Stomach (tissue), 9 donors: ENCODE data around the gene TNRC6A. TPM values are rescaled to one million over a fixed set of nuclear protein-coding genes. Genes with fewer than 3 reads are reported as not detected.

Experiments used
- DNase-seq, 2 donors: peaks; one replicate each; pipeline versions ENCODE4 v3.0.0 to v3.0.0-alpha.2; 2013 to 2019
- H3K27ac ChIP-seq, 5 donors: fragments of 200-600 bp in 4 of 5; sonication (generic) in 4 of 5; one replicate each; pipeline ENCODE4 v1.5.1; 2013 to 2019; ENCODE audit warnings: mild to moderate bottlenecking in 1 of 5, moderate library complexity in 1 of 5
- H3K27me3 ChIP-seq, 3 donors: fragments of 200-600 bp; sonication (generic); one replicate each; pipeline ENCODE4 v1.5.1; 2017 to 2019; ENCODE audit warnings: mixed run types in 1 of 3
- H3K36me3 ChIP-seq, 4 donors: fragments of 200-600 bp; sonication (generic); 1 replicate in 3 of 4; 2 replicates in 1 of 4; pipeline ENCODE4 v1.5.1; 2016 to 2019
- H3K4me1 ChIP-seq, 4 donors: fragments of 200-600 bp; sonication (generic); one replicate each; pipeline ENCODE4 v1.5.1; 2016 to 2019
- H3K4me3 ChIP-seq, 4 donors: fragments of 200-600 bp; sonication (generic) in 3 of 4; one replicate each; pipeline ENCODE4 v1.5.1; 2016 to 2019; ENCODE audit warnings: mild to moderate bottlenecking in 1 of 4
- H3K9me3 ChIP-seq, 4 donors: fragments of 200-600 bp; sonication (generic); one replicate each; pipeline ENCODE4 v1.5.1; 2016 to 2019
- CTCF ChIP-seq, 7 experiments: fragments of 450-650 bp in 4 of 7; fragments of 200-600 bp in 3 of 7; sonication (generic) in 3 of 7; IDR thresholded peaks; one replicate each; pipeline ENCODE4 v1.5.1; 2016 to 2019; ENCODE audit warnings: antibody characterized with exemption in 7 of 7, control low read depth in 2 of 7, mild to moderate bottlenecking in 1 of 7
- EP300 ChIP-seq: sonication (generic); formaldehyde crosslinking; IDR thresholded peaks from one replicate; pipeline ENCODE4 v1.6.1; 2017; ENCODE audit warnings: antibody characterized with exemption
- POLR2A ChIP-seq, 4 donors: fragments of 450-650 bp; IDR thresholded peaks; one replicate each; pipeline ENCODE4 v1.6.1; 2016; ENCODE audit warnings: antibody characterized with exemption in 4 of 4, control low read depth in 2 of 4, mild to moderate bottlenecking in 1 of 4, moderate library complexity in 1 of 4
- POLR2AphosphoS5 ChIP-seq, 3 donors: sonication (generic); formaldehyde crosslinking; IDR thresholded peaks; one replicate each; pipeline ENCODE4 v1.6.1; 2016; ENCODE audit warnings: antibody characterized with exemption in 3 of 3
- WGBS, 5 donors: extraction: QIAGEN DNeasy Blood & Tissue Kit in 3 of 5; methylation state at CpG; one replicate each; pipeline versions ENCODE4 v1.1.5 to v1.1.7; 2013 to 2018; 5-methylcytosine and 5-hydroxymethylcytosine counted together
- intact Hi-C: fragments of 100-400 bp; cut with DNase I; formaldehyde crosslinking; loops from one replicate; pipeline ENCODE4 v1.15.1; 2023; ENCODE audit warnings: low total_unique reads
- polyA plus RNA-seq, 3 donors: library from polyadenylated mRNA; stranded (reverse); fragments of 200-250 nt; gene quantifications; one replicate each; pipeline ENCODE4 v1.2.3, GENCODE V29; 2013
- total RNA-seq, 5 donors: library from RNA; depleted of rRNA; stranded (reverse); fragments of >200 nt; gene quantifications; one replicate each; pipeline versions ENCODE4 v1.1.0 to v1.2.3, GENCODE V29; 2014 to 2016
- donor health status: healthy with polysubstance abuse.
- donor health status: Bipolar disorder and iron deficiency.
- donor health status: healthy.

TNRC6A gene
- total and polyA plus RNA-seq, 8 donors = 6.8 to 59.6 (median 41.3) TPM

- Histone ChIP-seq H3K36me3 (peaks cover 9 to 44% (median 43%) of the 10 kb centered on the region in 4 donors), H3K4me1 (peaks cover 12 to 80% (median 51%) of the 10 kb centered on the region in 4 donors), H3K27ac (peak overlapping the region in 3 of 5 donors; percentile 12 to 57 (median 44)), H3K27me3 (no peaks in the 10 kb centered on the region), H3K4me3 (no peak overlapping the region), H3K9me3 (no peaks in the 10 kb centered on the region)
- DNase-seq = peak; percentile 63 to 67
- no peak for TF ChIP-seq CTCF (IDR thresholded peaks at IDR 0.05)
- intact Hi-C loops = no loop called here
Measured at GRCh38 chr16:24775455-24775854, 46.0 kb downstream of the TNRC6A start.

DNA sequence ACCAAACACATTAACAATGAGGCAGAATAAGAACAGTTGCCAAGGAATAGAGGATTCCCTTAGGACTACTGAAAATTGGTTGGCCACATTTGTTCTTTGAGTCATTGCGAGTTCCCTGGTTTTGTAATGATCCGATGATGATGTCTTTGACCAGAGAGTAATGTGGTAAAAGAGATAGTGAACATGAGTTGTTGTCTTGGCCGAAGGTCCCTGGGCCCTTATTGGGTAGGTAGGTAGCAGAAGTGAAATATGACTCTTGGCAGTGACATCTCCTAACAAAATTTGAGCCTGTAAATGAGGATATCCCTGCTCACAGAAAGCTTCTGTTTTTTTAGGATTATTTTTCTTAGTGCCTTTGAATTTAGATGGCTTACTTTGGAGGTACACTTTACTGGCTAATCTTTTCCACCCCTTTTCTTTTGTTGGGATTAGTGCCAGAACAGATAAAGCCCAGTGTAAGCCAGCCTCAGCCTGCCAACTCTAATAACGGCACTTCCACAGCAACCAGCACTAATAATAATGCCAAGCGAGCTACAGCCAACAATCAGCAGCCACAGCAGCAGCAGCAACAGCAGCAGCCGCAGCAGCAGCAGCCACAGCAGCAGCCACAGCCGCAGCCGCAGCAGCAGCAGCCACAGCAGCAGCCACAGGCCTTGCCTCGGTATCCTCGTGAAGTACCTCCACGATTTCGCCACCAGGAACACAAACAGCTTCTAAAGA is 47.2 kb downstream of the TNRC6A start:
- Histone ChIP-seq H3K4me3 (no peak overlapping the region), H3K4me1 (peaks cover 12 to 79% (median 51%) of the 10 kb centered on the region in 4 donors), H3K27me3 (no peaks in the 10 kb centered on the region), H3K27ac (peak overlapping the region; percentile 6 to 57 (median 34)), H3K9me3 (no peaks in the 10 kb centered on the region), H3K36me3 (peaks cover 18 to 56% (median 55%) of the 10 kb centered on the region in 4 donors)
- peak; percentile 33 to 43 for DNase-seq
- intact Hi-C loops = no loop called here
- 41 to 72% (median 52%) methylated on average over 11 to 12 of the region's 12 CpGs for WGBS, 5 donors
- TF ChIP-seq CTCF (IDR thresholded peaks at IDR 0.05) (no peak), POLR2AphosphoS5 (IDR thresholded peaks at IDR 0.05) (no peak), EP300 (no peak), POLR2A (IDR thresholded peaks at IDR 0.05) (no peak)

- no peak overlapping the region for H3K4me3 ChIP-seq
- no peak overlapping the region for H3K27ac ChIP-seq
- H3K9me3 ChIP-seq = no peaks in the 10 kb centered on the region
- peaks cover 25 to 70% (median 69%) of the 10 kb centered on the region in 4 donors for H3K36me3 ChIP-seq
- no peaks in the 10 kb centered on the region for H3K27me3 ChIP-seq
- no peak for TF ChIP-seq POLR2A (IDR thresholded peaks at IDR 0.05)
- TF ChIP-seq EP300 = no peak
- TF ChIP-seq POLR2AphosphoS5 (IDR thresholded peaks at IDR 0.05) = no peak
- TF ChIP-seq CTCF (IDR thresholded peaks at IDR 0.05) = no peak
- intact Hi-C loops = no loop called here
- peaks cover 12 to 60% (median 42%) of the 10 kb centered on the region in 4 donors for H3K4me1 ChIP-seq
- DNase-seq = no peak
- 67 to 92% (median 88%) methylated on average over 1 of the region's 1 CpG for WGBS, 5 donors
Measured at GRCh38 chr16:24778671-24779070, 49.2 kb downstream of the TNRC6A start.

- intact Hi-C loops = no loop called here
- DNase-seq = no peak
- Histone ChIP-seq H3K27me3 (no peaks in the 10 kb centered on the region), H3K36me3 (peaks cover 25 to 80% (median 78%) of the 10 kb centered on the region in 4 donors), H3K9me3 (no peaks in the 10 kb centered on the region), H3K4me1 (peaks cover 5 to 36% (median 20%) of the 10 kb centered on the region in 4 donors), H3K4me3 (no peak overlapping the region), H3K27ac (no peak overlapping the region)
- WGBS, 5 donors = 94 to 100% (median 96%) methylated on average over 2 of the region's 2 CpGs
- no peak for TF ChIP-seq POLR2A (IDR thresholded peaks at IDR 0.05)
- TF ChIP-seq EP300 = no peak
- no peak for TF ChIP-seq POLR2AphosphoS5 (IDR thresholded peaks at IDR 0.05)
- TF ChIP-seq CTCF (IDR thresholded peaks at IDR 0.05) = no peak
Measured at GRCh38 chr16:24781256-24781655, 51.8 kb downstream of the TNRC6A start.
